GM10847 (cell line): ENCODE data around the gene ATG4C.

ENCODE experiments used
- POLR2A ChIP-seq: IDR thresholded peaks from 2 replicates; pipeline ENCODE4 v1.6.1; 2011; ENCODE audit not compliant: insufficient read length; ENCODE audit errors: extremely low read depth

ATG4C gene, protein sequence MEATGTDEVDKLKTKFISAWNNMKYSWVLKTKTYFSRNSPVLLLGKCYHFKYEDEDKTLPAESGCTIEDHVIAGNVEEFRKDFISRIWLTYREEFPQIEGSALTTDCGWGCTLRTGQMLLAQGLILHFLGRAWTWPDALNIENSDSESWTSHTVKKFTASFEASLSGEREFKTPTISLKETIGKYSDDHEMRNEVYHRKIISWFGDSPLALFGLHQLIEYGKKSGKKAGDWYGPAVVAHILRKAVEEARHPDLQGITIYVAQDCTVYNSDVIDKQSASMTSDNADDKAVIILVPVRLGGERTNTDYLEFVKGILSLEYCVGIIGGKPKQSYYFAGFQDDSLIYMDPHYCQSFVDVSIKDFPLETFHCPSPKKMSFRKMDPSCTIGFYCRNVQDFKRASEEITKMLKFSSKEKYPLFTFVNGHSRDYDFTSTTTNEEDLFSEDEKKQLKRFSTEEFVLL

DNA sequence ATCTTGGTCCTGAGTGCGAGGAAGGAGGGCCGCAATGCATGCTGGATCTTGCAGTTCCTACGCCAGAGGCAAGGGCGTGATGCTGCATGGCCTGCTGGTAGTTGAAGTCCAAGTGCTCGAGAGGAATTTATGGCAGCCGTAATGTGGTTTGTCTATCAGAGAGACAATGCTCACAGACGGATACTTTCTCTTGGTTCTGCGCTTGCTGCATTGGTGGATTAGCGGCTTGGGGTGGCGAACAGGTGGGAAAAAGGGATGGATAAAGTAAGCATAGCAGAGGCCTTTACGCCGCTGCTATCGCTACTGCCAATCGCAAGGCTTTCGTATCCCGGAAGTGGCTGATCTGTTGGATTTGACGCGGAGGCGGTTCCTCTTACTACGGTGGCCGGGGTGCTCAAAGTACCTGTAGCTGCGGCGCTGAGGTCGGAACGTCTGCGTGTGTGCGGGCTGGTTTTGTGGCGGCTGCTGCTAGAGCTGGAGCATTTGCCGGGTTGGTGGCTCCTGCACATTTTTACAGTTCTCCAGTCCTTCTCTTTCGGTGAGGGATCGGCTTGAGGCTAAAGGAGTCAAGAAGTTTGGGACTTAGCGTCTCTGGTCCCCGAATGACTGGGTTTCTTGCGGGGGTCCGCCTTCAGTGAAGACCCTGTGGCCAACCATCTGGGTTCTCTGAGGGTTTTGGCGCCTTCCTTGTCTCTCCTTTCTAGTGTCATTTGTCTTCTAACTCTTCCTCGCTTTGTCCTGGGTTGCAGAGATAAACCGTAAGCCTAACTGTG lies at the start of gene ATG4C:
Gene ATG4C (plus strand): TSS at position 397 of the 773 bp plus-strand sequence. CDS start 19,655 bp downstream, outside the sequence.
- peak; percentile 82 for TF ChIP-seq POLR2A

DNA sequence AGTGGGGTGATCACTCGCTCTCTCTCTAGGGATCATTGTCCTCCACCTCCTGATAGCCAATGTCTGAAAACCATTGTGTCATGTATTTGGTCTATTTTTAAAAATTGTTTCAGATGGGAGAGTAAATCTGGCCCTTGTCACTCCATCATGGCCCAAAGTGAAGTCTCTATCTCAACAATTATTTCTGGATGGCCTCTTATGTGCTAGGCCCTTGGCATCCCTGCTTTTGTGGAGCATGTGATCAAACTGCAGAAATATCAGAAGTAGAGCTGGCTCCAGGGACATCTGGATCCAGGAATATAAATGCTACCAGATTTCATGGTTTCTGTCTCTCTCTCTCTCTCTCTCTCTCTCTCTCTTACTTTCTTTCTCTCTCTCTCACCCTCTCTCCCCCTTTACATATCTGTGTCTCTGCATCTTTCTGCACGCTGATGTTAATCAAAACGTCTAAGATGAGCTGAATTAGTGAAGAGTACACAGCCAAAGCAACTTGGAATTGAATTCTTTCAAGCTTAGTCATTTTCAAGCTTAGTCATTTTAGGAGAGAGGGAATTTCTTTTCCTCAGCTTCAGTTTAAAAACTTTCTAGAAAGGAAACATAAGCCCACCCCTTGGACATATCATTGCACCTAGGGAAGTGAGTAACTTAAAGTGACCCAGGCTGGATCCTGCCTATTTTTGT lies 48.3 kb upstream of the ATG4C start:
- TF ChIP-seq POLR2A: no peak

DNA sequence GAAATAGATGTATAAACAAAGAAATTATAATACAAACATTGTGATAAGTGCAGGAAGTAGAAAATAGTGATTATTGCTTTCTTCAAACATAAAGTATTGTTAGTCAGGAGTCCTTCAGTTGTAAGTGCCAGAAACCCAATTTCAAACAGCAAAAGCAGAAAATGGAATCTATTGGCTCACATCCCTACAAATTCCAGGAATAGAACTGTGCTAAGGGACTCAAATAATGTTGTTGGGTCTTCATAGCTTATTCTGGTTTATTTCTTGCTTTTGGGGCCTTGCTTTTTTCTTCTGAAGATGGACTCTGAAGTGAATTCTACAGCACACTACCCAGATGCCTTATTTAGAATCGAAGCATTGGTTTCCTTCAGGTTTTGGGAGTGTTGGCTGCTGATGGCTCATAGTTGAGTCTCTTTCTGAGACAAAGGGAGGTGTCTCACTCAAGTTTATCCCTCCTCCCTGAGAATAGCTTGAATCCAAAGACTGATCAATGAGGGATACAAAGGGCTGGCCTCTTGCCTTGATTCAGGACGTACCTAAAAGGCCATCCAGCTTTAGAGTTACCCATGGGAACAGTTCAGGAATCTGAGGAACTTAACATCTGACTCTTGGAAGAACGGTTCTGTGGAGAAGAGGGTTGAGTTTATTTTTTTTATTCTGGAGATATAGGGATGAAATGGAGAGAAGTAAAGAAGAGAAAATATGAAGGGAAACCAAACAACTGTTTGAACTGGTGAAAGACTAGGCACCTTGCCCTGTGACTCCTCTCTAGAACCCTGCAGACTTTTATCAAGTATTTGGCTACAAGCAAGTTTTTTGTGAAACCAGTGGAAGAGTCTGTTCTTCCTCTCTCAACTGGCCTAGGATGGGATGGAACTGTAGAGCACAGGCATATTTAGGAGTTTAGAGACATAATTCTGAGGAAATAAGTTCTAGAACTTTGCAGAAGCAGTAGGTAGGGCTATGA lies 39.0 kb upstream of the ATG4C start:
- TF ChIP-seq POLR2A: no peak

DNA sequence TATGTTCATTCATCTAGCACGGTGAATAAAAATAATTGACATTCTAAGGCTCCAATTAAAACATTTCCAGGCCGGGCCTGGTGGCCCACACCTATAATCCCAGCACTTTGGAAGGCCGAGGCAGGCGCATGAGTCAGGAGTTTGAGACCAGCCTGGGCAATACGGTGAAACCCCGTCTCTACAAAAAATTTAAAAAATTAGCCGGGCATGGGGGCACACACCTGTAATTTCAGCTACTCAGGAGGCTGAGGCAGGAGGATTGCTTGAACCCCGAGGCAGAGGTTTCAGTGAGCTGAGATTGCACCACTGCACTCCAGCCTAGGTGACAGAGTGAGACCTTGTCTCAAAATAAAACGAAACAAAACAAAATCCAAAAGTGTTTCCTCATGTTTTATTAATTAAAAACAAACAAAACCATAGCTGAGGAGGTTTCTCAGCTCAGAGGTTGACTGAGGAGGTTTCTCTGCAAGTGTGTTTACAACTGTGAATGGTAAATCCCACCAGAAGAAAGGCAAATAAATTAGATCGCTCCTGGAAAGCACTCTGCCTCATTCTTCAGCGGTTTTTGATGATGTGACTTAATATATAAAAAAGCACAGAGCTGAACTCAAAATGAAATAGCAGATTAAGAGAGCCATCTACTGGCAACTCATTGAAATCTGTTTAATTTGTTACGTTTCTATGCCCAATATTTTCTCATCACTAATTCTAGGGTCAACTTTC lies 37.7 kb upstream of the ATG4C start:
- TF ChIP-seq POLR2A: no peak

DNA sequence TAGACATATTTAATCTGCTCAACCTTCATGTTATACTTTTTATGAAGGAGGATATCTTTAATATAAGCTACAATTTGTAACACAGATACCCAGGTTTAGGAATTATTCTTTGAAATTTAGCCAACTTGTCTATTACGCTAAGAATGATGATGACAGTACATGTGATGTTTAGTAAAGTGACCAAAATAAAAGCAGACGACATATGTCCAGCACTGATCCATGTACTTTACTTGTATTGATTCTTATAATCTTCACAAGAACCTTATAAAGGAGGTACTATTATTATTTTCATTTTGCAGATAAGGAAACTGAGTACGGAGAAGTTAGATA lies 37.2 kb upstream of the ATG4C start:
- TF ChIP-seq POLR2A: no peak

DNA sequence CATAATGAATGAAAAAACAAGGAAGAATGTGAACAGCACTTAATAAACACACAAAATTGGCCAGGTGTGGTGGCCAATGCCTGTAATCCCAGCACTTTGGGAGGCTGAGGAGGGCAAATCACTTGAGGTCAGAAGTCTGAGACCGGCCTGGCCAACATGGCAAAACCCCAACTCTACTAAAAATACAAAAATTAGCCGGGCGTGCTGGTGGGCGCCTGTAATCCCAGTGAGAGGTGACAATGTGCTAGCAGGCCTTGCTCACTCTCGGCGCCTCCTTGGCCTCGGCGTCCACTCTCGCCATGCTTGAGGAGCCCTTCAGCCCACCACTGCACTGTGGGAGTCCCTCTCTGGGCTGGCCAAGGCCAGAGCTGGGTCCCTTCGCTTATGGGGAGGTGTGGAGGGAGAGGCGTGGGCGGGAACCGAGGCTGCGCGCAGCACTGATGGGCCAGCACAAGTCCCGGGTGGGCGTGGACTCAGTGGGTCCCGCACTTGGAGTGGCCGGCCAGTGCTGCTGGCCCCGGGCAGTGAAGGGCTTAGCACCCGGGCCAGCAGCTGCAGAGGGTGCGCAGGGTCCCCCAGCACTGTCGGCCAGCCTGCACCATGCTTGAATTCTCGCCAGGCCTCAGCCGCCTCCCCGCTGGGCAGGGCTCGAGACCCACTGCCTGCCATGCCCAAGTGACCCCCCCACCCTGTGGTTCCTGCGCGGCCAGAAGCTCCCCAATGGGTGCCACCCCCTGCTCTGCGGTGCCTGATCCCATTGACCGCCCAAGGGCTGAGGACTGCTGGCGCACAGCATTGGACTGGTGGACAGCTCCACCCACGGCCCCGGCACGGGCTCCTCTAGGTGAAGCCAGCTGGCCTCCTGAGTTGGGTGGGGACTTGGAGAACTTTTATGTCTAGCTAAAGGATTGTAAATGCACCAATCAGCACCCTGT lies 30.6 kb upstream of the ATG4C start:
- no peak for TF ChIP-seq POLR2A

DNA sequence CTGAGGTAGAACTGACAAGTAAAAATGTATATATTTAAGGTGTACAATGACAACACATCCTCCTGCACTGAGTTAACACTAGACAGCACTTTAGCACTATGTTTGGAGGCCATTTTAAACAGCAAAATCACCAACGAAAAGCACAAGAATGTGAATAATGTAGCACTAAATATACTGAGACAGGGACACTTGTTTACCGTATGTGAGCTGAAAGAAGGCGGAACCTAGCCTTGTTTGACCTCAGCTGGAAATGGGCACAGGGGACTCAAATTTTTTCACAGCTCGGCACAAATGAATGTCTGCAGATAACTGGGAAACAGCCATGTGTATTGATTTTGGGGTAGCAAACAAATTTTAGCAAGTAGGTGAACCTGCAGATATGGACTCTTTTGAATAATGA lies 18.0 kb upstream of the ATG4C start:
- TF ChIP-seq POLR2A: no peak

DNA sequence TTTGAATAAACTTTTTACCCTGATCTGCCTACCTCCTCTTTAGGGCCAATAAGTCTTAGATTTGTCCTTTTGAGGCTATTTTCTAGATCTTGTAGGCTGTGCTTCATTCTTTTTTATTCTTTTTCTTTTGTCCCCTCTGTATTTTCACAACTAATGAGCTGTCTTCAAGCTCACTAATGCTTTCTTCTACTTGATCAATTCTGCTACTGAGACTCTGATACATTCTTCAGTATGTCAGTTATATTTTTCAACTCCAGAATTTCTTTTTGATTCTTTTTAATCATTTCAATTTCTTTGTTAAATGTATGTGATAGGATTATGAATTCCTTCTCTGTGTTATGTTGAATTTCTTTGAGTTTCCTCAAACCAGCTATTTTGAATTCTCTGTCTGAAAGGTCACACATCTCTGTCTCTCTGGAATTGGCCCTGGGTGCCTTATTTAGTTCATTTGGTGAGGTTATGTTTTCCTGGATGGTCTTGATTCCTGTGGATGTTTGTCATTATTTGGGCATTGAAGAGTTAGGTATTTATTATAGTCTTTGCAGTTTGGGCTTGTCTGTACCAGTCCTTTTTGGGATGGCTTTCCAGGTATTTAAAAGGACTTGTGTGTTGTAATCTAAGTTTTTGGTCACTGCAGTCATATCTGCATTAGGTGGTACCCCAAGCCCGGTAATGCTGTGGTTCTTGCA lies 11.2 kb upstream of the ATG4C start:
- TF ChIP-seq POLR2A: no peak

DNA sequence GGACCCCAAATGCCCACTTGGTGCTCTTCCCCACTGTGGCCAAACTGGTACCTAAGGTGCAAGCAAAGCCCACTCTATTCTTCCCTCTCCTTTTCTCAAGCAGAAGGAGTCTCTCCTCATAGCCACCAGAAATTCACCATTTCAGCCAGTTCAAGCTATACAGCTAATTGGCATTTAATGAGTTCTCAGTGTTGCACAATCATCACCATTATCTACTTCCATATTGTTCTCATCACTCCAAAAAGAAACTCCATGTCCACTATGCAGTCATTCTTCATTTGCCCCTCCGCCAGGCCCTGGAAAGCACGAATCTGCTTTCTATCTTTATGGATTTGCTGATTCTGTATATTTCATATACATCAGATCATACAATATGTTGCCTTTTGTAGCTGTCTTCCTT lies 9.9 kb upstream of the ATG4C start:
- TF ChIP-seq POLR2A: no peak

DNA sequence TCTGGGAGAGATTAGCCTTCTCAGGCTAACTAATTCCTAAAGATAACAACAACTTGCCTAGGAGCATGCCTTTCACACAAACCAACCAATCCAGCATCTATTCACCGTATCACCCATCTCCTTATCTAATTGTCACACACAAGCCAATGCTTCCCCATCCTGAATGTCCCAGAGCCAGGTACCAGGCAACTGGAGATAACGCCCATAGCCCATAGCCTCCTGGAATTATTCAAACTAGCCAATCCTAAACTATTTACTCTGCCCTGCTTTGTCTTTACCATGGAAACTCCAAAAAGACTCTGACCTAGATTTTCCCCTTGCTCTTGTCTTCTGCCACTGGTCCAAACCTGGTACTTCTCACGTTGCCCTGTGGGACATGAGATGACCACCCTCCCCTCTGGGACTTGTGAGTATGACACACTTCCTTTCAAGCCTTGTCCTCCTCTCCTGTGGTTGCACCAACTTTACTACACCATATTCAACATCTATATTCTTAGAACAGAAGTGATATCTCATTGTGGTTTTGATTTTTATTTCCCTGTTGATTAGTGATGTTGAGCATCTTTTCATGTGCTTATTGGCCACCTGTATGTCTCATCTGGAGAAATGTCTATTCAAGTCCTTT lies 8.8 kb upstream of the ATG4C start:
- TF ChIP-seq POLR2A: no peak

DNA sequence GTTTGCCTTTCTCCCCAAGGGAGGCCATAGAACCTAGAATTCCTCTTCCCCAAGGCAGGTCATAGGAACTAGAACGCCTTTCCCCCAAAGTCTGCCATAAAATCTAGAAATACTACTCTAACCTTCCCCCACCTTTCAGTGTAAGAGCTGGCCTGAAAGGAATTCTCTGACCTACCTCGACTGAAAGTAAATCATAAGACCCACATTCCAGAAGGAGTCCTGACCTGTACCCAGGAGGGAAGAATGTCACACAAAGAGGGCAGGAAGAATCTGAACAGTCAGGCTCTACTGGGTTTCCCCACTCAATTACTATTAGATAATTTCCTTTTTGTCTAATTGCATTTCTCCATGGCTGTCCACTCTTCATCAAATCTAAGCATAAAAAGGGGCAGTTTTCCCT lies 5.7 kb upstream of the ATG4C start:
- no peak for TF ChIP-seq POLR2A

DNA sequence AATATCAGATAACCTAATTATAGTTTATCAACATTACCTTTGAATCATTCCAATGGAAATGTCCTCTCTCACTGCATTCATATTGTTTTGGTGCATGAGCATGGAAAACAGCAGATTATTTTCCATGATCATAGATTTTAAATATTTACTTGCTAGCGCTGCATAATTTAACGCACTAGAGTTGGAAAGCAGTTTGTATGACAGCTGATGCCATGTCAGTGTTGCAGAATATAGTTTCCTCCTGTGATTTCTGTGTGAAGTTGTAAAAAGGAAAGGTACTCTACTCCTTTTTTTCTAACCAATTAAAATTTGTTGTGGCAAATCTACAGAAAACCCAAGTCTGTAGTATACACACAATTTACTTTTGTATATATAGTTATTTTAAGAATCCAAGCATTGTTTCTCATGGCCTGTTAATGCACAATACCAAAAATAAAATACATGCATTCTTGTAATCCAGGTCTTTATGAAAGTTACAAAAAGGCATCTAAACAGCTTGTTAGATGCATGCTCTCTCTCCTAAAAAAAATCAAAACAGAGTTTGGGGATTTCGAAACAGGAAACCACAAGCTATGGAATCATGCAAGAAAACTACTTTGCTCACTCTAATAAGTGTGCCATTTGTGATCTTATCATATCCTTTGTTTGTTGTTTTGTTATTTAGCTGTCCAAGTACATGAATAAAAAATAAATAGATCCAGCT lies 1.9 kb upstream of the ATG4C start:
- no peak for TF ChIP-seq POLR2A
